GM19455 (cell line): ENCODE results near the gene DCXR.

ENCODE experiments used
- ATAC-seq: cut with Tn5 transposase; IDR thresholded peaks from one replicate; pipeline ENCODE4 v1.9.1; 2021; ENCODE audit not compliant: unreplicated experiment

The DCXR gene

GRCh38 chr17:82055965-82056728, 18.6 kb upstream of the DCXR start:
- ATAC-seq, result no peak

DNA sequence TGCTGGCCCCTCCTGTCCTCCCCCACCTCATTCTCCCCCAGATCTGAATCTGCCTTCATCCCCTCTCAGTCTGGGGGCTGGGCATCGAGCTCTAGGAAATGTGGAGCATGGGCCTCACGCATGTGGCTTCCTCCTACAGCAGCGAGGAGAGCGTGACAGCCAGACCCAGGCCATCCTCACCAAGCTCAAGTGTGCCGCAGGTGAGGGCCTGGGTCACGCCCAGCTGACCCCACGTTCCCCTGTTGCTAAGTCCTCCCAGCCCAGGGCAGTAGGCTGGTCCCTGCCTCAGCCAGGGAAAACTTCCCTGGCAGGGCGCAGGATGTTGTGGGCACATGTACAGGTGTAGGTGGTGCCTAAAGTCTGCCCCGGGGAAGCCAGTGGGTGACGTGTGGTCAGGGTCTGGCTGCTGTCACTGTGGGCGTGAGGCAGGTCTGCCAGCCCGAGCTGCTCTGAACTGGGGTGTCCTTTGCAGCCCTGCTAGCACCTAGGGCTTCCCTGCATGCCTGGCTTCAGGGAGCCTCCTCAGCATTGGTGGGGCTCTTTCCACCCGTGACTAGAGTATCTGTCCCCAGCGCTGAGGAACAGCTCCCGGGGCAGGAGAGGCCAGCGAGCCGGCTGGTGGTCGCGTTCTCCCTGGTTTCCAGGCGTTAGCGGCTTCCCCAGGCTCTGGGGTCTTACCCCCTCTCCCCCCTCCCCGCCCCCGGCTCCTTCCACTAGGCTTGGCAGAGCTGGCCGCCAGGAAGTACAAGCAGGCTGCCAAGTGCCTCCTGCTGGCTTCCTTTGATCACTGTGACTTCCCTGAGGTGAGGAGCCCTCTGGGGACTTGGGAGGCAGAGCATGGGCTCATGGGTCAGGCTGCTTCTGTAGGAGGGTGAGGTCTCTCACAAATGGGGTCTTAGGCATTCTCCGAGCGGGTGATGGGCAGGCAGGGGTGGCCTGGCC, 17.8 kb upstream of the DCXR start:
- no peak for ATAC-seq

DNA sequence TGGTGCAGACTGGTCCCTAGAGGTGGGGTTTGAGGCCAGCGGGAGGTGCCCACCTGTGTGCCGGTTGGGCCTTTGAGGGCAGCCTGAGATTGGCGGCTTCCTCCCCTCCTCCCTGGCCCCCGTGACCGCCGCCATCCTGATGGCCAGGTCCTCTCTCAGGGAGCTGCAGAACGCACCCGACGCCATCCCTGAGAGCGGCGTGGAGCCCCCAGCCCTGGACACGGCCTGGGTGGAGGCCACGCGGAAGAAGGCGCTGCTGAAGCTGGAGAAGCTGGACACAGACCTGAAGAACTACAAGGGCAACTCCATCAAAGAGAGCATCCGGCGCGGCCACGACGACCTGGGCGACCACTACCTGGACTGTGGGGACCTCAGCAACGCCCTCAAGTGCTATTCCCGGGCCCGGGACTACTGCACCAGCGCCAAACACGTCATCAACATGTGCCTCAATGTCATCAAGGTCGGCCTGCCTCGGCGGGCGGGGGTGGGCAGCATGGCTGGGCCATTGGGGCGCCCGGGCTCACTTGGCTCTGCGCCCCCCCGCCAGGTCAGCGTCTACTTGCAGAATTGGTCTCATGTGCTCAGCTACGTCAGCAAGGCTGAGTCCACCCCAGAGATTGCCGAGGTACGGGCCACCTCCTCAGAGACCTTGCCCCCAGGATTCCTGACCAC, 17.0 kb upstream of the DCXR start:
- no peak for ATAC-seq

GRCh38 chr17:82053556-82054263, 16.2 kb upstream of the DCXR start:
- no peak for ATAC-seq

- ATAC-seq, result no peak
Measured at GRCh38 chr17:82053130-82053529, 15.6 kb upstream of the DCXR start.

DNA sequence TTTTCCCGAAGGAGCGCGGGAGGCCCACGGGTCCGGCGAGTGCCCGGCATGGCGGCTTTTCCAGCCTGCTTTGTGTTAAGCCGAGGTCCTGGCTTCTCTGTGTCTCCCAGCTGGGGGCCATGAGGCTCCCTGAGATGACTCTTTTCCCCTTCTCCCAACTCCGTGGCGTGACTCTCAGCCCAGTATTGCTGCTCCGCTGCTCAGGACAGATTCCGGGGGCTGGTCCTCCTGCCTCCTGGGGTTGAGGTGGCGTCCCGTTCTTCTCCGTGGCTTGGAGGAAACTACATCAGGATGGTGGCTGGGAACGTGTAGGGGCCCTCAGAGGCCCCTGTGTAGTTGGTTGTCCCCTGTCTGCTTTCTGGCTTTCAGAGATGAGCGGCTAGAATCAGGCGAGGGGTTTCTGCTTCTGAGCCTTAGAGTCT, 15.2 kb upstream of the DCXR start:
- ATAC-seq, result no peak

- ATAC-seq, result peak; percentile 74
Measured at GRCh38 chr17:82051776-82052637, 14.5 kb upstream of the DCXR start, which contains the start of the genes GPS1 and RFNG. Gene GPS1 (plus strand): TSS chr17:82051898. CDS start chr17:82051932, 34 bp downstream. Gene RFNG (minus strand): TSS chr17:82051811. CDS start chr17:82051766, 45 bp downstream.

DNA sequence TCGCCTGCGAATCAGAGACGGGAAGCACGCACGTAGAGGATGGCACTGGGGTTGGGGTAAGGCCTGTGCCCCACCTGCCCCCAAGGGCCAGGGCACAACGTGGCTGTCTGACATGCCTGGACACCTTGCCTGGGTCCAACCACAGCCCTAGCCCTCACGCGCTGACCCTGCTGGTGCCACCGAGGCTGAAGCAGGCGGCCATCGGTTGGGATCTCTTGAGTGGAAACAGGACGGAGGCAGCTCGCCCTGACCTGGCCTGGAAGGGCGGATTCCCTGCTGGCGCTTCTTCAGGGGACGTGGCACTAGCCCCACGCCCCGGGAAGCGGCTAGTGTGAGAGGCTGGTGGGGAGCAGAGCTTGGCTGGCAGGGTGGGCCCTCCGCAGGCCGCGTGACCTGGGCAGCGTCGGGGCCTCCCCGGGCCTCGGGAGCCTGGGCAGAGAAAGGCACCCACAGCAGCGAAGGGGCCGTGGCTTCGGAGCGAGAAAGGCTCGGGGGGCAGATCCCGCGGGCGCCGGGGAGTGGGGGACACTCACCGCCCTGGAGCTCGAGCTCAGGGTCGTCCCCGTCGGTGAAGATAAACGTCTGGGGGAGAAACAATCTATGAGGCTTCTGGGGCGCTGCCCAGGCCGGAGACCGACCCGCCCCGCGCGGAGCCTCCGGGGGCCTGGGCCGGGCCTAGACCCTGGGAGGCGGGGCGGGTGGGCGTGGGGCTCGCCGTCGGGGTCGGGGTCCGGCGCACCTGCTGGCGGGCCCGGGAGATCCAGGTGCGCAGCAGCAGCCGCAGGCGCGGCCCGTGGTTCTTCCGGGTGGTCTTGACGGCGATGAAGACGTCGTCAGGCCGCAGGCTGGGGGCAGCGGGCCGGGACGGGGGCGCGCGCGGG, 13.5 kb upstream of the DCXR start:
- no peak for ATAC-seq

- ATAC-seq, result no peak
Measured at GRCh38 chr17:82050152-82050760, 12.8 kb upstream of the DCXR start.

- ATAC-seq, result no peak
Measured at GRCh38 chr17:82049521-82049971, 12.0 kb upstream of the DCXR start.

DNA sequence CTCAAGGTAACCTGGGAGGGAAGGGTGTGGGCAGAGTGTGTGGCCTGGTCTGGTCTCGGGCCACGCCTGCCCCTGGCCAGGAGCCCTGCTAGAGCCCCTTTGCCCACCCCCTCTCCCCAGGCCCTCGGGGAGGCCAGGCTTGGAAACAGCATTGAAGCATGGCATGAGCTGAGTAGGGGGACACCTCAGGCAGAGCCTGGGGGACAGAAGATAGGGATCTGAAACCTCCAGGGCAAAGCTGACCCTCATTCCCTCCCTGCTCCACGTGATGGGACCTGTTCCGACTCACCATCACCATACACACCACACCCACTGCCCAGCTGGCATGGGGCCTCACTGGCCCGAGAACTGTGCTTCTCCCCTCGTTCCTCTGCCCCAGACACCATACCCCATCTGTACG, 11.6 kb upstream of the DCXR start:
- no peak for ATAC-seq

GRCh38 chr17:82048571-82048971, 11.1 kb upstream of the DCXR start:
- no peak for ATAC-seq

DNA sequence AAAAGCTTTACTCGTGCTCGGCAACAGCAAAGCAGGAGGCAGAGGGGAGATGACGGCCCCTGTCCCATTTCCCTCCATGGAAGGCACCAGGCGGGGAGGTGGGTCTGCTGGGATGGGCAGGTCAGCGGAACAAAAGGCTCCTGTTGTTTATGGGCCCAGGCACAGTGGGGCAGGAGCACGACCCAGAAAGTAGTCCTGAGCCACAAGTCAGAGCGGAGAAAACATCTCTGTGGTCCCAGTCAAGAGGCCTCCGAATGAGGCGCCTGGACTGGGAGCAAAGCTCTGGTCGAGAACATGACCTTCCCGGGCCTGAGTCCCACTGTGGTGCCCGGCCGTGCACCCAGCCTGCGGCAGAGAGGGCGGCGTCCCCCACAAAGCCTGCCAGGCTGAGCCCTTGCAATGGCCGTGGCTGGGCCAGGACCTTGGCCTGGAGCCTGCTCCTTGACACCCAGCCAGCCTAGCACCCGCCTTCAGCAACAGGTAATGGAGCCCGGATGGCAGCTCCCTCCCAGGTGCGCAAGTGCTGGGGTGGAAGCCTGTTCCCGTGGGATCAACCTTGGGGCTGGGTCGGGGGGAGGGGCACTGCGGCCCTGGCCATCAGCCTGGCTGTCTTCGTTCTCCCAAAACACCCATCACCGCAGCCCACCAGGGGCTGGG, 10.5 kb upstream of the DCXR start:
- no peak for ATAC-seq

DNA sequence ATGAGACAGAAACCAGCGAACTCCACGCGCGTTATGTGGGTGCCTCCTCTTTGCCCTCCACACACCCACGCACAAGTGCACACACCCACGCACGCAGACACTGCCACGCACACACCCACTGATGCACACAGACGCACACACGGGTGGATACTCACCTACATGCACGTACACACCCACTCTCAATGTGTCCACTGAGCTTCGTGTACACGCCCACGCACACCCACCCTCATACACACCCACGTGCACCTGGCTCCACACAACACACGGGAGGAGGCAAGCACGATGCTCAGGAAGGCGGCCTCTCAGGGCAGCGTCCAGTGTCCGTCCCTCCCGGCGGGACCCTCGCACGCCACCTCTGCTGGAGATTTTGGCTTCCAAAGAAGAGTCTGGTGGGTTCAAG, 9.9 kb upstream of the DCXR start:
- no peak for ATAC-seq

DNA sequence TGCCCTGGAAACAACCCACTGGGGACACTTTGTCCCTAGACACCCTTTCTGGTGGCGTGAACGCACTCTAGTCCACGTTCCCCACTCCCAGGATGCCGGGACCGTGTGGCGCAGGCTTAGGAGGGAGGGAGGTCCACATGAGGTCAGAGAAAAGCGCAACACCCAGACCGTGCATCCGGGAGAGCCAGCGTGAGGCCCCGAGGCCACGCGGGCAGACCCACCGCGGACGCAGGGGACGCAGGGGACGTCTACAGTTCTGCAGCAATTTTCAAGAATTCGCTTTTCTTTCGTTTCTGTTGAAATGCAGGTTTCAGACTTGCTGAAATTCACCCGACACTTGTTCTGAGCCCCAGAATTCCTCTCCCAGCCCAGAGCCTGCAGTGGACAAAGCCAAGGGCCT, 9.4 kb upstream of the DCXR start:
- ATAC-seq, result no peak

GRCh38 chr17:82045936-82046484, 8.5 kb upstream of the DCXR start:
- no peak for ATAC-seq

GRCh38 chr17:82043507-82043906, 6.0 kb upstream of the DCXR start:
- no peak for ATAC-seq
